GM12892 (cell line): ENCODE data around the gene TBC1D23.
"Not testable (repeated sequence)": the region's sequence is repeated elsewhere in the genome, so short reads cannot be mapped to it uniquely, and the experiment has no call there.

Experiments
- DNase-seq: peaks from one replicate; pipeline ENCODE4 v3.0.0; 2011; ENCODE audit not compliant: insufficient read length
- FAIRE-seq: peaks from 2 replicates; lab custom pipeline; 2011; peaks lifted over from hg19 to GRCh38; lab: Jason Lieb, UNC
- POLR2A ChIP-seq: IDR thresholded peaks from 2 replicates; pipeline ENCODE4 v1.6.1; 2011; ENCODE audit warnings: low read depth, low read length, control low read depth
- POLR2AphosphoS5 ChIP-seq: IDR thresholded peaks from 2 replicates; pipeline ENCODE4 v1.6.1; 2011; ENCODE audit warnings: low read depth, low read length, control low read depth
- TAF1 ChIP-seq: IDR thresholded peaks from 2 replicates; pipeline ENCODE4 v1.6.1; 2011; ENCODE audit warnings: low read depth, mild to moderate bottlenecking, control low read depth, low read length, borderline replicate concordance

TBC1D23 gene

DNA sequence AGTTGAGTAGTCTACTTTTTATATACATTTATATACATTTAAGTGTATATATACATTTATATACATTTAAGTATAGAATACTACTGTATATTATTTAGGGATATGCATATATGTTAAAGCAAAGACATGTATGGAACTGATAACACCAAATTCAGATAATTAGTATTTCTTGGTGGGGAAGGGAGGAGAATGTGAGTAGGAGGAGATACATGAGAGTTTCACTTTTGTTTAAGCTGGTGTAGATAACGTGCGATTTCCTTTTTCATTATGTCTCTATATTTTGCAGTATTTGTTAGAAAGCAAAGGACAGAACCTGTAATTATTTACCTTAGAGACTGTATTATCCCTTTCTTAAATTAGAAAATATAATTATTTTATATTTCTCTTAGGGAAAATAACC is 57.1 kb downstream of the TBC1D23 start:
- FAIRE-seq (peak; percentile 65), DNase-seq (no peak)
- TF ChIP-seq POLR2A, result no peak
- TF ChIP-seq POLR2AphosphoS5, result no peak
- no peak for TF ChIP-seq TAF1

- no peak for FAIRE-seq
- no peak for DNase-seq
- TF ChIP-seq TAF1 (no peak), POLR2A (no peak), POLR2AphosphoS5 (no peak)
These were observed 59.2 kb downstream of the TBC1D23 start for GRCh38 chr3:100319951-100320350.

DNA sequence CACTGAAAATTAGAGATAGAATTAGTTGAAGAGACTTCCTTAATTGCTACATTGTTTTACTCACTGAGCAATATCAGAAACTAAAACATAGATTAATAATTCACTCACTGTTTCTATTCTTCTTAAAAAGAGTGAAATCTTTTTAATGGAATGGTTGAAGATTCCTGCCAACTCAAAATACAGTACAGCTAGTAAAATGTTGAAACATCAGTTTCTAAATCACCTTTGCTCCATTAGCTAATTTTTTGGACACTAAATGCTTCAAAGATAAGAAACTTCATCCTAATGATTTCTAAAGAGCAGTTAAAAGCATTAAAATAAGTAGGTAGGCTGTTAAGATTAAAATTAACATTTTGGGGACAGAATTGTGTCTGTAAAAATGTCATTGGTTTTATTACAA is 63.3 kb downstream of the TBC1D23 start:
- FAIRE-seq (no peak), DNase-seq (no peak)
- TF ChIP-seq TAF1, result no peak

DNA sequence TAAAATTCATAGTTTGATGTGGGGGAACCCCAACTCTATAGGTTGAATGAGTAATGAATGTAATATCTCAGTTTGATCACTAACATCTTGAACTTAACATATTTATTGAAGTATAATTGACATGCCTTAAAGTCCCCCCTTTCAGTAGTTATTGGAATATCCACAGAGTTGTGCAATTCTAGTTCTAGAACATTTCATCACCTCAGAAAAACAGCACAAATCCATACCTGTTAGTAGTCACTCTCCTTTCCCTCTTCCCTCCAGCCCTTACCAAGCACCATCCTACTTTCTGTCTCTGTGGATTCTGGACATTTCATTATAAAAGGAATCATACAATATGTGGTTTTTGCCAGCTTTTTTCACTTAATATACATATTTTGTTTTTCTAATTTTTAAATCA is 65.0 kb downstream of the TBC1D23 start:
- FAIRE-seq (no peak), DNase-seq (no peak)
- TF ChIP-seq POLR2AphosphoS5 (no peak), POLR2A (no peak), TAF1 (no peak)

DNA sequence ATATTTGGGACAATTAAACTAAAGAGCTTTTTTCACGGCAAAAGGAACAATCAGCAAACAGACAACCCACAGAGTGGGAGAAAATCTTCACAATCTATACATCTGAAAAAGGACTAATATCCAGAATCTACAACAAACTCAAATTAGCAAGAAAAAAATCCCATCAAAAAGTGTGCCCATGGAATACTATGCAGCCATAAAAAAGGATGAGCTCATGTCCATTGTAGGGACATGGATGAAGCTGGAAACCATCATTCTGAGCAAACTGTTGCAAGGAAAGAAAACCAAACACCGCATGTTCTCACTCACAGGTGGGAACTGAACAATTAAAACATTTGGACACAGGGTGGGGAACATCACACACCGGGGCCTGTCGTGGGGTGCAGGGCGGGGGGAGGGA is 66.6 kb downstream of the TBC1D23 start:
- not testable (repeated sequence) for FAIRE-seq, DNase-seq

GRCh38 chr3:100329800-100330489 is 69.2 kb downstream of the TBC1D23 start:
- FAIRE-seq (no peak), DNase-seq (no peak)
- no peak for TF ChIP-seq POLR2A
- TF ChIP-seq TAF1, result no peak
- no peak for TF ChIP-seq POLR2AphosphoS5

DNA sequence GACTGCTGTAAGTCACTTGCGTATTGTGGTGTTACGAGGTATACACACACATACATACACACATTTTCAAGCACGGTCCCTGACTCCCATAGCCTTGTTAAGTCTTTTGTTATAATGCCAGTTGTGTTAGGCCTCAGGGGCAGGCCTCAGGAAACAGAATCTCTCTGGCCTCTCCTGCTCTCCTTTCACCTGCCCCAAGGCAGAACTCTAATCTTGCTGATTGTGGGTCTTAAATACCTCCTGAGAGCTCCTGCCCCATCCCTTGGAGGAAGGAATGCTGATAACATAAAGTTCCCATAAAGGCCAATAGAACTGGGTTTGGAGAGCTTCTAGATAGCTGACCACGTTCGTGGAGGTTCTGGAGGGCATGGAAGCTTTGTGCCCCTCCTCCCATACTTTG is 69.9 kb downstream of the TBC1D23 start:
- FAIRE-seq (no peak), DNase-seq (no peak)
- TF ChIP-seq TAF1 (no peak), POLR2AphosphoS5 (no peak), POLR2A (no peak)

DNA sequence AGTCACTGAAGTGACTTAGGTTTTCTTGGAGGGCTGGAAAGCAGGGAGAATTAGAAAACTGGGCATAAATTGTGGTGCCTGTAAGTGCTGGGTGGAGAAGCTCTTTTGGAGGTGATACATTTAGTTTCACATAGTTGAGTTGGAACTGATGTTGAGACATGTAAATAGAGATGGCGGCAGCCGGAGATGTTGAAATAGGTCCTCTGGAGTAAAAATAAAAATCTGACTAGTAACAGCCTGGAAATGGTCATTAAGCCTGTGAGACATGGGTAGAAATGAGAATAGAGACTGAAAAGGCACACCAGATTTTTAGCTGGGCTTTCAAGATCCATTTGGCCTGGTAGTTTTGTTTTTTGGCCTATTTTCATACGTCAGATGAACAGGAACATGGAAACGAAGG is 70.9 kb downstream of the TBC1D23 start:
- FAIRE-seq (no peak), DNase-seq (no peak)

DNA sequence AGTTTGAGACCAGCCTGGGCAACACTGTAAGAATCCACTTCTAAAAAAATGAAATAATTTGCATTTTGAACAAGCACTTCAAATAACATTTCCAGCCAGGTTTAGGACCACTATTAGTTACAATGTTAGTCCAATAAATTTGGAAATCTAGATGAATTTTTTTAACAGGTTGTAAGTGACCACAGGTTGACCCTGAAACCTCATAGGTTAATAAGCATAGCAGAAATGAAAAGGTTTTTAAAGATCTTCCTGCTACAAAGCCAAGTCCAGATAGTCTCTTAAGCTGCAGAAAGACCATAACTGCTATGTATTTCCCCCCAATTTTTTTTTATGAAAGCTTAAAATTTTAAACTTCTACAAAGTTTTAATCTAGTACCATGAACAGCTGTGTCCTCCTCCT is 72.3 kb downstream of the TBC1D23 start:
- FAIRE-seq, result no peak
- TF ChIP-seq POLR2AphosphoS5 (no peak), TAF1 (no peak), POLR2A (no peak)

More for the DNA sequence above, 70.9 kb downstream of the TBC1D23 start:
- TF ChIP-seq POLR2A, result no peak
- TF ChIP-seq POLR2AphosphoS5, result no peak
- TF ChIP-seq TAF1, result no peak

GRCh38 chr3:100333970-100334487 is 73.2 kb downstream of the TBC1D23 start:
- TF ChIP-seq POLR2AphosphoS5 (no peak), POLR2A (no peak), TAF1 (no peak)
- DNase-seq (no peak), FAIRE-seq (no peak)

More for the DNA sequence above, 72.3 kb downstream of the TBC1D23 start:
- DNase-seq, result no peak

DNA sequence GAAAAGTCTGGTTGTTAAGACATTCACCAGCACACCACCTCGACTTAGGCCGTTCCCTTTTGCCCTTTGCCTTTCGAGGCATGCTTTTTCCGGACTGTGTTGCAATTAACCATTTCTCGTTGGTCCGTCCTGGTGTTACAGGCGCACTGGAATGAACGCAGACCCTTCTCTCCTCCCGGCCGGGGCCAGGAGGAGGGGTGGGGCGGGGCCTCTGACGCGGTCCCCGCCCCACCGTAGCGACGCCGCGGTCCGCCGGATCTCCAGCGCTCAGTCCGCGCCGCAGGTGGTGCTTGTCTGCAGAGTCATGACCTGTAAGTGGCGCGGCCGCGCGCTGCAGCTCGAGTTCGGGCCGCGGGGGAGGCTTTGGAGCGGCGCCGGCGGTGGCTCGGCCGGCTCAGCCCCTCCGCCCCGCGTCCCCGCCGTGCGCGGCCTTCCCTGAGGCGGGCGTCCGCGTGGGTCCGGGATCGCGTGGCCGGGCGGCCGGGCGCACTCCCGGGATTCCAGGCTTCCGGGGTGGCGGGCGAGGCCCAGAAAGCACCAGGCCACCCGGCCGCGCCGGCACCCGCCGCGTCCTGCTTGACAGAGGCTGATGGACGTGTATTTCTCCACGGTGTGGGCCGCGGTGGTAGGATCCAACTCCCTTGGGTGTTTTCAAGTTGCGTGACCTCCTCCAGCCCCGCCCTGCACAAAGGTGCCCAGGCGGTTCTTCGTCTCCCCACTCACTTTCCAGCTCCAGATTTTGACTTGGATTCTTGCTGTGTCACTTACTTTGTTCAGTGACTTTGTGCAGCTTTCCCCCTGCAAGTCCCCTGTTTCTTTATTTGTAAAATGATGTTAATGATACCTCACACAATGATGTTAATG is 73.9 kb downstream of the TBC1D23 start, which contains the start of gene NIT2:
TSS of gene NIT2 (plus strand) at position 270 of the 864 bp plus-strand sequence. CDS start at position 305, 35 bp downstream.
- DNase-seq, result peak; percentile 85
- peak; percentile 92 for FAIRE-seq
- peak; percentile 77; the same call in 1 of the 2 replicates for TF ChIP-seq POLR2AphosphoS5
- TF ChIP-seq POLR2A, result peak; percentile 91
- TF ChIP-seq TAF1, result peak; percentile 72

DNA sequence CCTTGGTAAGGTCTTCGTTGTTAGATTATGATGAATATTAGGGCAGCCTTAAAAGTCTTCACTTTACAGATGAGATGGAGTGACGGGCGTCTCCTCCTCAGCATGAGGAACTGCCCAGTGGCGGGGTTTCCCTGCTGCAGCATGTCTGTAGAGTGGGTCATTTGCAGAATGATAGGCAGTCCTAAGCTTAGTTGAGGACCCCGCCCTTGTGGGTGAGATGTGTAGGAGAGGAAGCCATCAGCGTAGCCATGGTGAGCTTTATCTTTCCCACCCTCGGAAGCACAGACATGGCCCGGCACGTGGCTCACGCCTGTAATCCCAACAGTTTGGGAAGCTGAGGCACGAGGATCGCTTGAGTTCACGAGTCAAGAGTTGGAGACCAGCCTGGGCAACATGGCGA is 74.6 kb downstream of the TBC1D23 start:
- DNase-seq, result peak; percentile 26
- TF ChIP-seq TAF1 (no peak), POLR2AphosphoS5 (no peak), POLR2A (no peak; the same call in 1 of the 2 replicates)
- peak; percentile 82 for FAIRE-seq

GRCh38 chr3:100336229-100336628 is 75.4 kb downstream of the TBC1D23 start:
- DNase-seq, FAIRE-seq: not testable (repeated sequence)
